SU-DHL-6 (cell line): ENCODE measurements around the gene SERTAD3.

ENCODE experiments used
- EZH2phosphoT487 ChIP-seq: fragments of 200-600 bp; sonication (generic), shearing (Covaris generic); conservative IDR thresholded peaks from 2 replicates; pipeline ENCODE4 v1.6.1; 2018; ENCODE audit warnings: mild to moderate bottlenecking, antibody characterized with exemption, low read length, moderate library complexity, mixed read lengths
- TF ChIP-seq, protein P1 (sequence below): fragments of 200-600 bp; sonication (generic); IDR thresholded peaks from one replicate; pipeline ENCODE4 v1.5.1; 2017; ENCODE audit warnings: antibody characterized with exemption, mild to moderate bottlenecking, low read length, moderate library complexity; ENCODE audit not compliant: insufficient read depth, poor library complexity, severe bottlenecking

DNA sequence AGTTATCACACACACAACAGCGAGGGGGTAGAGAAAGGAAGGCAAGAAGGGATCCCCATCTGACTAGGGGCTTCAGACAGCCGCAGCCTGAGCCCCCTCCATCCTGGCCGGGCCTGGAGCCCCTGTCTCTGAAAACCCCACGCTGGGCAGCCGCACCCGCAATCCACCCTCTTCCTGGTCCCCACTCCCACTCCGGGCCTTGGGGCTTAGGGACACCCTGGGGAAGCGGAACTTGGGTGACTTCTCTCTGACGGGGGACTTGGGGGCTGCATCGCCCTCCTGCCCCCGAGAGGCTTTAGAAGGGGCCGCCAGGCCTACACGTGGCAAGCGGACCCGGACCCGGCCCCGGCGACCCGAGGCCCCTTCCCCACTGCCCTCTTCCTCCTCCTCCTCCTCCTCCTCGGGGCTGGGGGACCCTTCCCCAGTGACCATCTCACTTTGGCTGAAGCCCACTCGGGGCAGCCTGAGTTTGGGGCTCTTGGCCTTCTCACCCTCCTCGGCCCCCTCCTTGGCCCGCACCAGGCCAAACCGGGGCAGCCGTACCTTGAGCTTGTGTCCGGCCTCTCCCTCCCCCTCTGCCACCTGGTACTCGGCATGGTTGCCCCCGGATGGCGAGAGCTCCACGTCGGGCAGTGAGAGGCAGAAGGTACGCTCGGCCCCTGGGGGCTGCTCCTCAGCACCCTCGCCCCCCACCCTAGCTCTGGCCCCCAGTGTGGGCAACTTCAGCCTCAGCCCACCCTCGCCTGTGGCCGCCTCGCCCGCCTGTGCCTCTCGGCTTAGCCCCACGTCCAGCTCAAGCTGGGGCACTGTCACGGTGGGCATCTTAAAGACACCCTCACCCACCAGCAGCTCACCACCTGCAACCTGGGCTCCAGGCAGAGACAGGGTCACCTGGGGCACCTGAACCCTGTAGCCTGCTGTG lies 50.0 kb downstream of the SERTAD3 start:
- TF ChIP-seq, protein P1, sequence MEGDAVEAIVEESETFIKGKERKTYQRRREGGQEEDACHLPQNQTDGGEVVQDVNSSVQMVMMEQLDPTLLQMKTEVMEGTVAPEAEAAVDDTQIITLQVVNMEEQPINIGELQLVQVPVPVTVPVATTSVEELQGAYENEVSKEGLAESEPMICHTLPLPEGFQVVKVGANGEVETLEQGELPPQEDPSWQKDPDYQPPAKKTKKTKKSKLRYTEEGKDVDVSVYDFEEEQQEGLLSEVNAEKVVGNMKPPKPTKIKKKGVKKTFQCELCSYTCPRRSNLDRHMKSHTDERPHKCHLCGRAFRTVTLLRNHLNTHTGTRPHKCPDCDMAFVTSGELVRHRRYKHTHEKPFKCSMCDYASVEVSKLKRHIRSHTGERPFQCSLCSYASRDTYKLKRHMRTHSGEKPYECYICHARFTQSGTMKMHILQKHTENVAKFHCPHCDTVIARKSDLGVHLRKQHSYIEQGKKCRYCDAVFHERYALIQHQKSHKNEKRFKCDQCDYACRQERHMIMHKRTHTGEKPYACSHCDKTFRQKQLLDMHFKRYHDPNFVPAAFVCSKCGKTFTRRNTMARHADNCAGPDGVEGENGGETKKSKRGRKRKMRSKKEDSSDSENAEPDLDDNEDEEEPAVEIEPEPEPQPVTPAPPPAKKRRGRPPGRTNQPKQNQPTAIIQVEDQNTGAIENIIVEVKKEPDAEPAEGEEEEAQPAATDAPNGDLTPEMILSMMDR = no peak
- TF ChIP-seq EZH2phosphoT487 = no peak
